ENCODE measurements around the gene NHP2. TPM values are rescaled to one million over a fixed set of nuclear protein-coding genes. Genes with fewer than 3 reads are reported as not detected.

The NHP2 gene
- total RNA-seq, 1 experiment from 2014 or later, result 263 TPM

GRCh38 chr5:178110511-178110910 is 43.2 kb downstream of the NHP2 start (continued):
- TF ChIP-seq FOXP1 (CRISPR knock-in tag; IDR thresholded peaks at IDR 0.05; ENCODE audit: borderline replicate concordance), result no peak
- TF ChIP-seq NR3C1 (CRISPR knock-in tag; conservative IDR thresholded peaks at IDR 0.05; ENCODE audit: low read depth), result no peak
- no peak for TF ChIP-seq TP53 (CRISPR knock-in tag; IDR thresholded peaks at IDR 0.05)

GRCh38 chr5:178108966-178109365 is 44.7 kb downstream of the NHP2 start:
- CTCF ChIA-PET, result interaction anchor here (1.7 to 3.6 kb wide), 2 partner anchors 12 to 33 kb away, joined by 10 to 23 read pairs; no protein-coding TSS in a partner anchor

More at GRCh38 chr5:178108966-178109365, 44.7 kb downstream of the NHP2 start:
- no peak overlapping the region for H3K27ac Mint-ChIP-seq
- H3K27me3 Mint-ChIP-seq (ENCODE audit: low read depth), result no peaks in the 10 kb centered on the region
- POLR2A ChIA-PET, result no interaction called here
- no peak overlapping the region for H3K4me3 Mint-ChIP-seq
- peaks cover 15% of the 10 kb centered on the region for H3K4me1 Mint-ChIP-seq
- DNase-seq (ENCODE audit: low spot score), result no peak
- ATAC-seq, result no peak
- TF ChIP-seq TP53 (CRISPR knock-in tag; IDR thresholded peaks at IDR 0.05) (no peak), JUN (CRISPR knock-in tag; IDR thresholded peaks at IDR 0.05) (no peak), ZNF425 (CRISPR knock-in tag; conservative IDR thresholded peaks at IDR 0.05) (no peak), KAT7 (CRISPR knock-in tag; IDR thresholded peaks at IDR 0.05; ENCODE audit: borderline replicate concordance) (no peak), ELF4 (CRISPR knock-in tag; IDR thresholded peaks at IDR 0.05; ENCODE audit: low read depth) (no peak), CBFB (CRISPR knock-in tag; IDR thresholded peaks at IDR 0.05; ENCODE audit: low read depth) (no peak), TEAD4 (CRISPR knock-in tag; IDR thresholded peaks at IDR 0.05) (no peak), ZNF416 (CRISPR knock-in tag; IDR thresholded peaks at IDR 0.05) (no peak), ZMAT4 (CRISPR knock-in tag; IDR thresholded peaks at IDR 0.05) (no peak), ZNF219 (CRISPR knock-in tag; IDR thresholded peaks at IDR 0.05; ENCODE audit: borderline replicate concordance) (no peak), RORB (CRISPR knock-in tag; IDR thresholded peaks at IDR 0.05) (no peak), NFATC4 (CRISPR knock-in tag; IDR thresholded peaks at IDR 0.05) (no peak), ZNF263 (CRISPR knock-in tag; IDR thresholded peaks at IDR 0.05; ENCODE audit: low read depth) (no peak), GABPB1 (CRISPR knock-in tag; IDR thresholded peaks at IDR 0.05) (no peak), PRDM15 (CRISPR knock-in tag; IDR thresholded peaks at IDR 0.05) (no peak), RELA (CRISPR knock-in tag; IDR thresholded peaks at IDR 0.05; ENCODE audit: borderline replicate concordance) (no peak), CREB1 (CRISPR knock-in tag; IDR thresholded peaks at IDR 0.05) (no peak), NR2C2 (CRISPR knock-in tag; IDR thresholded peaks at IDR 0.05) (no peak)
- no peaks in the 10 kb centered on the region for H3K36me3 Mint-ChIP-seq
- H3K9me3 Mint-ChIP-seq, result peaks cover 5% of the 10 kb centered on the region; the same call in 1 of the 2 replicates
